Testis (tissue), 2 donors: ENCODE results near the gene SLC2A9.

Experiments used
- CTCF ChIP-seq, 3 experiments: fragments of 450-650 bp in 2 of 3; fragments of 200-600 bp in 1 of 3; sonication (generic) in 1 of 3; IDR thresholded peaks; one replicate each; pipeline ENCODE4 v1.5.1; 2016 to 2019; ENCODE audit warnings: antibody characterized with exemption in 3 of 3, mild to moderate bottlenecking in 2 of 3, moderate library complexity in 1 of 3
- POLR2A ChIP-seq: fragments of 450-650 bp; IDR thresholded peaks from one replicate; pipeline ENCODE4 v1.6.1; 2017; ENCODE audit warnings: antibody characterized with exemption, mild to moderate bottlenecking, moderate library complexity

- TF ChIP-seq POLR2A (no peak), CTCF (IDR thresholded peaks at IDR 0.05) (no peak)
These were observed 239.2 kb downstream of the SLC2A9 start for GRCh38 chr4:9782136-9782436.
